Measurements from ENCODE around the gene ZDHHC11B.
A peak's percentile ranks its signal among the peaks of the same experiment; 100 is the strongest.
"Not testable (repeated sequence)": the region's sequence is repeated elsewhere in the genome, so short reads cannot be mapped to it uniquely, and the experiment has no call there.

Gene ZDHHC11B, protein sequence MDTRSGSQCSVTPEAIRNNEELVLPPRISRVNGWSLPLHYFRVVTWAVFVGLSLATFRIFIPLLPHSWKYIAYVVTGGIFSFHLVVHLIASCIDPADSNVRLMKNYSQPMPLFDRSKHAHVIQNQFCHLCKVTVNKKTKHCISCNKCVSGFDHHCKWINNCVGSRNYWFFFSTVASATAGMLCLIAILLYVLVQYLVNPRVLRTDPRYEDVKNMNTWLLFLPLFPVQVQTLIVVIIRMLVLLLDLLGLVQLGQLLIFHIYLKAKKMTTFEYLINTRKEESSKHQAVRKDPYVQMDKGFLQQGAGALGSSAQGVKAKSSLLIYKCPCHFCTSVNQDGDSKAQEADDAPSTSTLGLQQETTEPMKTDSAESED

DNA sequence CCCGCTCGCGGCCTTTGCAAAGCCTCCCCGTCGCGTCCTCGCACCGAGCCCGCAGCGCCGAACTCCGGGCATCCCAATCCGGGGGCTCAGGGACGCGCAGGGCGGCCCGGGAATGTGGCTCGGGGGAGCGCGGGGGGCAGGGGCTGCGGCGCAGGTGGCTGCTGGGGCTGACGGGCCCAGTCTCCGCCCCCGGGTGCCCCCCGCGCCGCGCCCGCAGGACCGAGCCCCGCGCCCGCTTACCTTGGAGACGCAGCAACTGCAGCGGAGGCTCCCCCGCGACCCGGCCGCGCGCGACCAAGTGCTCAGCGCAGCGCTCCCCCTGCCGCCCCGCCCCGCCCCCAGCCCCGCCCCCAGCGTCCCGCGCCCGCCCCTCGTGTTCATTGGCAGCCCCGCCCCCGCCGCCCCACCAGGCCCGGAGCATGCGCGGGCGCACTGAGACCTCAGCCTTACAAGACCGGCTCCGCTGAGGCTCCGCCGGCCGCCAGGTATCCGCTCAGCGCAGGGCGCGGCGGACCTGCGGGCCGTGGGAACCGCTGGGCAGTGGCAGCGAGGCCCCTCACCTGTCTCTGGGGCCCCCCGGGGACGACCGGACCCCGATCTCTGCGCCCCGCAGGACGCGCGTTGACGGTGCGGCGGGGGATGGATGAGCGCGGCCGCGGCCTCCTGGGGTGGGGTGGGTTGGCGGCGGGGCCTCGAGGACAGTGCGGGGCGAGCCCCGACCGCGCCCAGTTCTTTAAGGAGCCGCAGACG is at the start of gene ZDHHC11B:
Gene ZDHHC11B (minus strand): TSS at position 302 of the 750 bp plus-strand sequence. CDS start 17,810 bp downstream, outside the sequence.
- DNase-seq: peak; percentile 79

GRCh38 chr5:834013-834412 is 49.5 kb upstream of the ZDHHC11B start:
- not testable (repeated sequence) for DNase-seq

DNA sequence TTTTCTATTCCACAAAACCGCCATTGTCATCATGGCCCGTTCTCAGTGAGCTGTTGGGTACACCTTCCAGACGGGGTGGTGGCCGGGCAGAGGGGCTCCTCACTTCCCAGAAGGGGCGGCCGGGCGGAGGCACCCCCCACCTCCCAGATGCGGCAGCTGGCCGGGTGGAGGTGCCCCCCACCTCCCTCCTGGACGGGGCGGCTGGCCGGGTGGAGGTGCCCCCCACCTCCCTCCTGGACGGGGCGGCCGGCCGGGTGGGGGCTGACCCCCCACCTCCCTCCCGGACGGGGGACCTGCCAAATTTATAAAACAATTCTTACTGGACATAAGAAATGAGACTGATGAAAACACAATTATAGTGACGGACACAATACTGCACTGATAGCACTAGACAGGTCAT is 43.7 kb upstream of the ZDHHC11B start:
- DNase-seq: not testable (repeated sequence)

DNA sequence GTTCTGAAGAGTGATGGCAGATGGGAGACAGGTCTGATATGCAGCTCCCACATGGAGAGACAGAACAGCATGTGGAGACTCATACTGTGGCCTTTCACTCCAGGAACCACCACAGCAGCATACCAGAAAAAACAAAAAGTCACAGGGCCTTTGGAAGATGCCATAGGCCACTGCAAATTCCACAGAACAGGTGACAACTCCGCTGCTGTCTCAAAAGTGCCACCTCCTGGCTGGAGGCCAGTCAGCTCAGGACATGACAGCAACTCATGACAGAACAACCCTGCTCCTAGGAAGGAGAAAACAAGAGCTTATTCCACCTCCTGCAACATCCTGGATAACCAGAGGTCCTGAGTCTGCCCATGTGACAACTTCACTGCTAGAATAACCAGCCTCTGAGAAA is 41.0 kb upstream of the ZDHHC11B start:
- not testable (repeated sequence) for DNase-seq

- DNase-seq: no peak
These were observed 37.0 kb upstream of the ZDHHC11B start for GRCh38 chr5:821504-821903.

DNA sequence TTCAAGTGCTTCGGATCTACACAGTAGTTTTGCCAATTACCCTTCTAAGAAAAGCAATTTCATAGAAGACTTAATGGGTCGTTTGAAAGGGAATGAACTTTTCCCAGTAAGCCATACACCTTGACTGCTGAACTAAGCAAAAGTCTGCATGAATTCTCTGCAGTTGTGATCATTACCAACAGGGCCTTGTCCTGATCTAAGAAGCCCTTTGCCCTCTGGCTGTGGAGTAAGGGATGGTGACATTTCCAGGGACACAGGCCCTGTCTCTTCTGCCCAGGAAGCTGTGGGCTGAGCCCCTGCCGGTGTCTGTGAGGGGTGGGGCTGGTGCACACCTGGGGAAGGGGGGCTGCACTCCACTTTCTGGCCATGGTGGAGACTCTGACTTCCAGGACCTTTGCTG is 35.7 kb upstream of the ZDHHC11B start:
- DNase-seq: no peak

- DNase-seq: no peak
These were observed 34.5 kb upstream of the ZDHHC11B start for GRCh38 chr5:819078-819477.

DNA sequence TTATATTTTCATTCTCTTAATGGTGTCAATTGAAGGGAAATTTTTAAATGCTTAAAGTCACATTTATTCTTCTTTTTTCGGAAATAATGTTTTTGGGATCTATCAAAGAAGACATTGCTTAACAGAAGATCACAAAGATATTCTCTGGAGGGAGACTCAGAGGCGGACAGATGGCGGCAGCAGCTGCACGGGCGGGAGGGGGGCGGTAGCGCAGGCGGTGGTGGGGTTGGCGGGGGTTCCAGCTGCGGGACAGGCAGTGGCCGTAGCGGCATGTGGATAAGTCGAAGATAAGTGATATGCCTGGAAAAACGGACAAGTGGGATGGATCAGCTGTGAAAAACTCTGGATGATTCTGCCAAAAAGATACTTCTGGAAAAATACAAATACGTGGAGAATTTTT is 31.6 kb upstream of the ZDHHC11B start:
- no peak for DNase-seq

DNA sequence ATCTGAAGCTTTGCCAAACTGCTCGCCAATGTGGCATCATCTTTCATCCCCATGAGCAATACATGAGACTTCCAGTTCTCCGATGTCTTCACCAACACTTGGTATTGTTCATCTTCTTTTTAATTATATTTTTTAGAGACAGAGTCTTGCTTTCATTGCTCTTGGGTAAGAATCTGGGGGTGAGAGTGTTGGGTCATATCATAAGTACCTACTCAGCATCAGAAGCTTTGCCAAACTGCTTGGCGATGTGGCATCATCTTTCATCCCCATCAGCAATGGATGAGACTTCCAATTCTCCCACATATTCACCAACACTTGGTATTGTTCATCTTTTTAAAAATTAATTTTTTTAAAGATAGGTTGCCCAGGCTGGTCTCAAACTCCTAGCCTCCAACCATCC is 30.9 kb upstream of the ZDHHC11B start:
- no peak for DNase-seq

- DNase-seq: not testable (repeated sequence)
These were observed 29.0 kb upstream of the ZDHHC11B start for GRCh38 chr5:813575-813974.

- DNase-seq: not testable (repeated sequence)
These were observed 26.9 kb upstream of the ZDHHC11B start for GRCh38 chr5:811384-811783.

DNA sequence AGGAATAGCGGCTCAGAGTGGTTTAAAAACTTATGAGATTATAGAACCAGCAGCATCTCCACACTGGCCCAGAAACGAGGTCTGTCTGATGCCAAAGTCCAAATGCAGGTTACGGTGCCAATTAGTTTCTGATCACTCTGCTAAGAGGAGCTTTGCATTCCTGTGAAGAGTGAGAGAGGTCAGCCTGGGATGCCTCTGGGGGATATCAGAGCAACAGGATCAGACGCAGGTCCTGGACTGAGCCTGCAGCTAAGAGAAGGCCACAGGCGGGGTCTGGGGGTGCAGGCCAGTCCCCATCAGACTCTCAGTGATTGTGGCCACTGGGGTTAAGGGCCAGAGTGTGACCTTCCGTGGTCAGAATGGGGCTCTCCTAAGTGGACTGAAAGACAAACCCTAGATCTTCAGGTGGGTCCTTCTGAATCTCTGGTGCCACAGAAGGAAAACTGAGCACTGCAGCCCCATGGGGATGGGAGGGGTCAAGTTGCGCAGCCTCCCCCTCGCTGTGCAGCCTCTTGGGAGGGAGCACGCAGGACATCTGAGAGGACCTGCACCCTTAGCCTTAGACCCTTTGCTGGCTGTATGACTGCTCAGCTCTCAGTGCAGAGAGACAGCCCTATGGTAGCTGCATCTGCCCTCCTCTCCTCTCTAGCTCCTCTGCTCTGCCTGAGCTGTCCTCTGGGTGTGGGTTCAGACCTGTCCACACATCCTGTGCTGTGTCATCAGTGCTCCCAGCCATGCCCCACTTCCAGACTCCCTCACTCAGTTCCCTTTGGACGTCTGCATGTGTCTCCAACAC is 23.4 kb upstream of the ZDHHC11B start:
- not testable (repeated sequence) for DNase-seq

DNA sequence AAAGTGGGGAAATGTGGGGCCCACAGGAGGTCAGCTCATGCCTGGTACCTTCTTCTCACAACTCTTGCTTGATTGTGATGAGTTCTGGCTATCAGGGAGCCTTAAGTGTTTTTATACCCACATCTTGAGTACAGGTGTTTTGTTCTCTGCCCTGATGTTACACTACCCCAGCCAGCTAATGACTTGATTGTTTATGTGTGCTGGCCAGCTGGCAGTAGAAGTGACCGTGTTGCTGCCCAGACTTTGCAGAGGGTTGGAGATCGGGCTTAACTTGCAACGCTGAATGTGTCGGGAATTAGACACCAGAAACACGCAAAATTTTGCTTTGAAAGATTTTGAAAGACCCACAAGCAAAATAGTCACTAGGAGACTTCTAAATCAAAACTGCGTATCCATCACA is 16.9 kb upstream of the ZDHHC11B start:
- DNase-seq: no peak

GRCh38 chr5:801055-801454 is 16.5 kb upstream of the ZDHHC11B start:
- DNase-seq: not testable (repeated sequence)

DNA sequence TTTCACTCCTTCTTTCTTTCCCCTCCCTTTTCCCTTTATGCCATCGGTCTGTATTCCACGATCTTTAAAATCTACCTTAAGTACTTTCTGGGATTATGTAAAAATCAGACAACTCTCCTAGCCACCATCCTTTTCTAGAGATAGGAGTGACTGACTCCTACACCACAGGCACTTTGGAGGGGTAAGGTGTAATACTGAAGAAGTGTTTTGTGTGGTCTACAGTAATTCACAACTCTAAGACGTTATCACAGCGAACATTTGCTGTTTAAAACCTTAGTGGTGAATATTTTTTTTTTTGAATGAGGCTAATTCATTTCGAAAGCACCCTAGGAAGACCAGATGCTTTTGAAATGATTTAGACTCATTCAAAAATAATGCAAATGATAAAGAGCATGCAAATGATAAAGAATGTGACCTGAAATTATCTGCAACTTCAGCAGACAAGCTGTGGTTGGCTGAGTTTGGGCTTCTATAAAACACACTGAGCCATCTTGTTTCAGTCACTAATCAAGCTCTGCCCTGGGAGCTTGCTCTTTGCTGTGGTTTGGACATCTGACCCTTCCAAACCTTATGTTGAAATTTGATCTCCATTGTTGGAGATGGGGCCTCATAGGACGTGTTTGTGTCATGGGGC is 14.1 kb upstream of the ZDHHC11B start:
- DNase-seq: not testable (repeated sequence)

- DNase-seq: not testable (repeated sequence)
These were observed 13.5 kb upstream of the ZDHHC11B start for GRCh38 chr5:797986-798385.

GRCh38 chr5:795873-796272 is 11.3 kb upstream of the ZDHHC11B start:
- not testable (repeated sequence) for DNase-seq

GRCh38 chr5:794948-795347 is 10.4 kb upstream of the ZDHHC11B start:
- DNase-seq: not testable (repeated sequence)

DNA sequence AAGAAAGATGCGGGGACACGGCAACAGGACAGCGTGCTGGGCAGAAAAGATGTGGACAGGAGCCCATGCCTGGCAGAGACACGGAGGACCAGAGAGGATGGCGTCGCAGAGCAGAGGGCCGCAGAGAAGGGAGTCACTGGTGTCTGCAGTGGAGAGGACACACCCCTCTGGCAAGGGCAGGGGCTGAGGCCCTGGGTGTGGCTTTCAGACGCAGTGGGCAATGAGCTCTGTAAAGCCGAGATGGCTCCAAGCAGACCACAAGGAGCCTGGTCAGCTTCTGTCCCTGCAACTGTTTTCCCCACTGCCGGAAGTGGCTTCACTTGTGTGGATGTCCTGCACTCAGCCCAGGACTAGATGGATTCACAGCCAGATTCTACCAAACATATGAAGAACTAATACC is 4.2 kb upstream of the ZDHHC11B start:
- not testable (repeated sequence) for DNase-seq

DNA sequence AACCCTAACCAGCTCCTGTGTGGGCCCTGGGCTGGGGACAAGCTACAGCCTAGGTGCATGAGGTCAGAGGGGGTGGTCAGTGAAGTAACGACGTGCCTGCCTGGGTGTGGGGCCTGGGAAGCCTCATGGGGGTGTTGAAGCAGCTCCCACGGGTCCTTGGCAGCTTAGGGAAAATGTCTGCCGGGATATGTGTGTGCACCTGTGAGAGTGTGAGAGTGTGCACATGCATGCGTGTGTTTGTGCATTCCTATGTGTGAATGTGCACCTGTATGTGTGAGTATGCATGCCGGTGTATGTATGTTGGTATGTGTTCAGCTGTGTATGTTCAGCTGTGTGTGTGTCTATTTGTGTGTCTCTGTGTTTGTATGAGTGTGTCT is 3.3 kb upstream of the ZDHHC11B start:
- not testable (repeated sequence) for DNase-seq

DNA sequence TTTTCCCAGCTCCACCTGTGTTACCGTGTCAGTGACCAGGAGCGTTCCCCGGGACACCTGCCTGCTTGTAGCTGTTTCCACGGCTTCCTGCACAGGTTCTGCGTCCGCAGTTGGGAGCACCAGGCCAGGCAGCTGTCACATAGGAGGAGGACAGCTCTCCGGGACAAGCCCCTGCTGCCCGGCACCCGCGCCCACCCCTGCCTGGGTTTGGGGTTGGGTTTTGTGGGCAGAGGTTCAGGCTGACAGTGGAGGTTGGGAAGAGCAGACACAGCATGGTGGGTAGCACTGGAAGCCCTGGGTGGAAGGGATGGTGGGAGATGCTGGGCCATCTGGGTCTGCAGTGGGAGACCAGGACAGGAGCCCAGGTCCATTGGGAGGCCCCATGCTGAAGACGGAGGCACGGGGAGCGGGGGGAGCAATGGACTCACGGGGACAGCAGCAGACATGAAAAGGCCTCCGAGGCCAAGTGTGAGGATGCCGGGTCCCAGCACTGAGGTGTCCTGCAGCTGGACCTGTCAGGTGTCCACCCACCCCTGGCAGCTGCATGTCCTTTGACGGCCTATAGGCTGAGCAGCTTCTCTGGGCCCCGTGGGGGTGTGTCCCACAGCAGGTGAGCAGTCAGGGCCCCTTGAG is 2.8 kb upstream of the ZDHHC11B start:
- not testable (repeated sequence) for DNase-seq

DNA sequence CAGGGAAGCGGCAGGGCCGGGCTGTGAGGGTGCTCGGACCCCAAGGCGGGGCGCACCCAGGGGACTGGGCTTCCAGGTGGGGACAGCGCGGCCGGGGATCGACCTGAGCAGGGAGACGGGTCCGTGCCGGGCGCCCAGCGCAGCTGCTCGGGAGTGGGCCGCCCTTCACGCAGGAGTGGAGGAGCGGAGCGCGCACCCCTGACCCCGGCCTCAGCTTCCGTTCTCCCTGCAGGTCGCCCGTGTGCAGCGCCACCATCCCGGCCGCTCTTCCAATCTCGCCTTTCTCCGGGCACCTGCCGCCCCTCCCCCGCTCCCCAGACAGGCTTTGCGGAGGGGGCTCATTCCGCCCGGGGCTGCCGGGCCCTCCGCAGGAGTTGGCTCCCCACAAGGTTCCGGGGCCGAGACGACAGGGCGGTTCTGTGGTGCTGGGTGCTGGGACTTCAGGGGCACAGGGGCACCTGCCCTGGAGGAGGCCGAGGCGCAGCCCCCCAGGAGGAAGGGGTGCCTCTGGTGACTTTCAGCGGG is 714 bp upstream of the ZDHHC11B start:
- DNase-seq: not testable (repeated sequence)
